H7 (cell line): Measurements from ENCODE around the gene CDIPT. TPM values are rescaled to one million over a fixed set of nuclear protein-coding genes. Genes with fewer than 3 reads are reported as not detected.
"Not testable (repeated sequence)": the region's sequence is repeated elsewhere in the genome, so short reads cannot be mapped to it uniquely, and the experiment has no call there.

Source experiments
- DNase-seq: peaks from one replicate; pipeline ENCODE4 v3.0.0; 2012
- H3K27me3 ChIP-seq: 2 replicates; pipeline ENCODE4 v1.6.0; 2011; ENCODE audit warnings: mild to moderate bottlenecking, low read length; ENCODE audit not compliant: control insufficient read depth, insufficient read depth
- H3K36me3 ChIP-seq: replicated peaks from 2 replicates; pipeline ENCODE4 v1.5.1; 2011; ENCODE audit warnings: low read length; ENCODE audit not compliant: control insufficient read depth, insufficient read depth
- H3K4me3 ChIP-seq: 2 replicates; pipeline ENCODE4 v1.5.1; 2011; ENCODE audit warnings: low read depth, mild to moderate bottlenecking, control low read depth, low read length, moderate library complexity; ENCODE audit not compliant: insufficient read depth
- total RNA-seq: library from RNA; depleted of rRNA; stranded (reverse); fragments of >200 nt; shearing (Covaris generic); gene quantifications from 2 replicates; pipeline ENCODE4 v1.2.3, GENCODE V29; 2014; rRNA removed

CDIPT gene, protein sequence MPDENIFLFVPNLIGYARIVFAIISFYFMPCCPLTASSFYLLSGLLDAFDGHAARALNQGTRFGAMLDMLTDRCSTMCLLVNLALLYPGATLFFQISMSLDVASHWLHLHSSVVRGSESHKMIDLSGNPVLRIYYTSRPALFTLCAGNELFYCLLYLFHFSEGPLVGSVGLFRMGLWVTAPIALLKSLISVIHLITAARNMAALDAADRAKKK
- 91.3 and 97.6 TPM in 2 replicates for total RNA-seq

DNA sequence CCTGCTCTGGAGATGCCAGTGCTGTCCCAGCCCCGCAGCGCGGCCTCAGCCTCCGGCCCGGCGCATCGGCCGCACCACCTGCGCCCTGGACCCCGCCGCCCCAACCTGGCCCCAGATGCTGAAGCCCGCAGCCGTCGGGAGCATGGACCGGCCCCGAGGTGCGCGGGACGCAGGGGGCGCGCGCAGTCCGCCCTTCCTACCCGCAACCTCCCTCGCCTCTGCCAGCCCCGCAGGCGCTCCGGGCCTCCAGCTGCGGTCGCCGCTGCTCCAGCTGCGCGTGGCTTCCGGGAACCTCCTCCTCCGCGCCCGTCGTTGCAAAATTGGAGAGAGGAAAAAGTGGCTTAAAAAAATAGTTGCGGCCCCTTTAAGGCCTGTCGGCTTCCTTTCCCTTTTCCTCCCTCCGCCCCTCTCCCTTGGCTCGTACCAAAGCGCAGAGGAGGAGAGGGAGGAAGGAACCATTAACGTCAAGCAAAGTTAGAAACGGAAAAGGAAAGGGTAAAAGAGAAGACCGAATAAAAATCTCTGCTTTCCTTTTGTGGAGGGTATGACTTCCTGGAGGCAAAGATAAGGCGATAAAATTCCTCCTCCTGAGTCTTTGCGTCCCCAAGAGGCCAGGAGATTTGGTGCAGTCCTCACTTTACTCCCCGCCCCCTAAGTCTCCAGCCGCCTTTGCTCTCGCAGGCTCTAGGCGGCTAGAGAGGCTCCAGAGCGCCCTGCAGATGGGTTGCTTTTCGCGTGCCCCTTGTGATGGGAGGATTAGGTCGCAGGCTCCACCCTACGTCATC lies at the start of gene CDIPT:
Gene CDIPT (minus strand): TSS at position 343 of the 785 bp plus-strand sequence. CDS start 369 bp downstream, outside the sequence.
- peak; percentile 95 for DNase-seq
- no peaks in the 10 kb centered on the region for H3K27me3 ChIP-seq
- H3K36me3 ChIP-seq, result peaks cover 6% of the 10 kb centered on the region
- H3K4me3 ChIP-seq, result peak within 1 kb of the TSS; percentile 53

DNA sequence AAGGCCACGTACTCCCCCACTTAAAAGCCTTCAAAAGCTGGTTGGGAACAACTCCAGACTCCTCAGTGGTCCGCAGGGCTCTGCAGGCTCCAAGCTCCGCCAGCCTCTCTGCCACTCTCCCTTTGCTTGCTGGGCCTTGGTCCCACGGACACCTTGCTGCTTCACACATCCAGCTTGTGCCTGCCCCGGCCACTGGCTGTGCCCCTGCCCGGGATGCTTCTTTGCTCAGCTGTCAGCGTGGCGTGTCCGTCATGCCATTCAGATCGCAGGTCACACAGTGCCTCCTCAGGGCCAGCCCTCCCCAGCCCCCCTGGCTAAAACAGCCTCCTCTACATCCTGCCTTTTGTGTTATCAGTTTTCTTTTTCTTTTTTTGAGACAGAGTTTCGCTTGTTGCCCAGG lies 49.1 kb upstream of the CDIPT start:
- no peaks in the 10 kb centered on the region for H3K27me3 ChIP-seq
- H3K4me3 ChIP-seq, result no peak overlapping the region
- H3K36me3 ChIP-seq, result no peaks in the 10 kb centered on the region; the same call in 1 of the 2 replicates
- DNase-seq, result peak; percentile 36

DNA sequence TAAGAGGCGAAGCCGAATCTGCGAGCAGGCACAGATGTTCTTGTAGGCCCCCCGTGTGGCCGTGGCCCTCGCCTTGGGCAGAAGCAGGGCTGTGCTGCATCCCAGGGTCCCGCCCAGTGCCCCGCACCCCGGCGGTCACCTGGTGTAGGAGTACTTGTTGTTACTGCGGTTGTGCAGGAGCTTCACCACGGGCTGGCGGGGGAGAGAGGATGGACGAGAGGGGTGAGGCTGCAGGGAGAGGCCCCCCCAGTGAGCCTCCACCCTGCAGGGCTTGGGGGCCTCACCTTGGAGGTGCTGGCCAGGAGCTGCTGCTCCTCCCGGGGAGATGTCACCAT lies 48.6 kb upstream of the CDIPT start:
- H3K27me3 ChIP-seq, result no peaks in the 10 kb centered on the region
- no peaks in the 10 kb centered on the region; the same call in 1 of the 2 replicates for H3K36me3 ChIP-seq
- DNase-seq, result peak; percentile 58
- no peak overlapping the region for H3K4me3 ChIP-seq

DNA sequence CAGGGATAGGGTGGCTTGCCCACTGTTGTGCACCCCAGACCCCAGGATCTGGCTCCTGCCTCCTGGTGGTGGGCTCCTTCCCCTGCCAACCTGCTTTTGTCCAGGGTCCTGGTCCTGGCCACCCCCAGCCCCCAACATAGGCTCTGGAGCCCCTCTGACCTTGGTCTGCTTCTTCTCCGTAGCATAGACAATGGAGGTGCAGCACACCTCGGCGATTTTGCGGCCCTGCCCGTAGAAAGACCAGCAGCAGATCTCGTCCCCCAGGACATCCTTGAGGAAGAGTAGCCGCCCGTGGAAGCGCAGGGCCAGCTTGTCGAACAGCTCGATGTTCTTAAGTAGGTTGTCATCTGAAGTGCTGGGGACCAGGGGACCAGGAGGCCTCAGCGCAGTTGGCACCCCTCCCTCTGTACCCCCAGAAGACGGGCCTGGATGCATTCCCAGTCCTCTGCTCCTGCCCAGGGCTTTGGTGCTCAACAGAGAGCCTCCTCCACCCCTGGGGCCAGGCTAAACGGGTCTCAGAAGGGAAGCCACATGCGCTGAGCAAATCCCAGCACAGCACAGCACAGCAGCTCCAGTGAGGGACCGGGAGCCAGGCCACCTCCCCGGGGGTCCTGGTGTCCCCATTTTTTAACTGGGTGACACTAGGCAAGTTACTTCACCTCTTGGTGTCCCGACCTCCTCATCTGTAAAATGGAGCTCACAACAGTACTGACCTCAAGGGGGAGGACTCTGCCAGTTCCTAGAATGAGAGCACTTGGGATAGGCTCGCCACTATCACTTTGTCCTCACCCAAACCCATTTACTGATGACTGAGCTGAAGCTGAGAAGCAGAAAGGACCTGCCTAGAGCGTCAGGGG lies 48.0 kb upstream of the CDIPT start:
- DNase-seq, result peak; percentile 57
- no peak overlapping the region for H3K4me3 ChIP-seq

DNA sequence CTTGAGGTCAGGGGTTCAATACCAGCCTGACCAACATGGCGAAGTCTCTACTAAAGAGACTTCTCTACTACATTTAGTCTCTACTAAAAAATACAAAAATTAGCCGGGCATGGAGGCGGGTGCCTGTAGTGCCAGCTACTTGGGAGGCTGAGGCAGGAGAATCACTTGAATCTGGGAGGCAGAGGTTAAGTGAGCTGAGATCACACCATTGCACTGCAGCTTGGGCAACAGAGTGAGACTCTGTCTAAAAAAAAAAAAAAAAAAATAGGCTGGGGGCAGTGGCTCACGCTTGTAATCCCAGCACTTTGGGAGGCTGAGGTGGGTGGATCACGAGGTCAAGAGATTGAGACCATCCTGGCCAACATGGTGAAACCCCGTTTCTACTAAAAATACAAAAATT lies 46.8 kb upstream of the CDIPT start:
- not testable (repeated sequence) for H3K4me3 ChIP-seq, DNase-seq, H3K27me3 ChIP-seq, H3K36me3 ChIP-seq

More for the DNA sequence above, 48.0 kb upstream of the CDIPT start:
- Histone ChIP-seq H3K27me3 (no peaks in the 10 kb centered on the region), H3K36me3 (no peaks in the 10 kb centered on the region; the same call in 1 of the 2 replicates)

DNA sequence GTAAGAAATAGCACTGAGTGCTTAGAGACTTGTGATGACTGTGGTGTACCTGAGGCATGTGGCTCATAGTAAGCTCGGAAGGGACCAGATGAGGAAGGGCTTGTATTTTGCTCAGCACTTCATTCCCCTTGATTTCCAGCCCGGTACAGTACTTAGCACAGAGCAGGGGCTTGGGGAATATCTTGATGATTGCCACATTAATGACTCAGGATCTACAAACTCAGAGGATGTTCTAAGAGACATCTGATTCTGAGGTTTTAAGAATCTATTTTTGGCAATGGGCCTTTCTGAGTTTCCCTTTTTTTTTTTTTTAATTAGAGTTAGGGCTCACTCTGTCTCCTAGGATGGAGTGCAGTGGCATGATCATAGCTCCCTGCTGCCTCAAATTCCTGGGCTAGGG lies 46.4 kb upstream of the CDIPT start:
- Histone ChIP-seq H3K27me3 (no peaks in the 10 kb centered on the region), H3K4me3 (no peak overlapping the region), H3K36me3 (peaks cover 3% of the 10 kb centered on the region)
- DNase-seq, result no peak

DNA sequence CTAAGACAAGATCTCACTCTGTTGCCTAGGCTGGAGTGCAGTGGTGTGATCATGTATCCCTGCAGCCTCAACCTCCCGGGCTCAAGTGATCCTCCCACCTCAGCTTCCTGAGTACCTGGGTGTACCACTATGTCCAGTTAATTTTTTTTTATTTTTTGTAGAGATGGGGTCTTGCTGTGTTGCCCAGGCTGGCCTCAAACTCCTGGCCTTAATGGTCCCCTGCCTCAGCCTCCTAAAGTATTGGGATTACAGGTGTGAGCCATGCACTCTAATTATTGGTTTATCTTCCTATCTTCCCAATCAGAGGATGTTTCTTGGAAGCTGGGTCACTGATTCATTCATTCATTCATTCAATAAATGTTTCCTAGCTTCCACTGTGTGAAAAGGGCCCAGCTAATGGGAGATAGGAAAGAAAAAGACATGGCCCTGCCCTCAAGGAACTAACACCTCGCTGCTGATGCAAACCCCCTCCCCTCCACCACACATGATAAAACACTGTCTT lies 45.7 kb upstream of the CDIPT start:
- DNase-seq, result no peak
- Histone ChIP-seq H3K27me3 (no peaks in the 10 kb centered on the region), H3K36me3 (peaks cover 4% of the 10 kb centered on the region), H3K4me3 (no peak overlapping the region)

DNA sequence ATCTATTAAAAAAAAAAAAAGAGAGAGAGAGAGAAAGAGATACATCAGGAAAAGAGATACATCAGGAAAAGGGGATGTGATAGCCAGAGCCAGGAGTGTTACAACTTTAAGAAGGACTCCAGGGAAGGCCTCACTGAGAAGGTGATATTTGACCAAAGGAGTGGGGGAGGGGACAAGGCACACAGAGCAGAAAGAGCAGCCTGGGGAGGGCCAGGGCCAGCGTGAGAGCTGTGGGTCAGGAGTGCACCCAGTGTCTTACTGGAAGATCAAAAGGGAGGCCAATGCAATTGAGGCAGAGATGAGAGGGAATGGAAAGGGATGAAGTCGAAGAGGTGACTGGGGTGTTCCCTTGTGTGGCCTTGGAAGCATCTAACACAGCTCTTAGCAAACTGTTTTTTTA lies 44.9 kb upstream of the CDIPT start:
- DNase-seq, result no peak

DNA sequence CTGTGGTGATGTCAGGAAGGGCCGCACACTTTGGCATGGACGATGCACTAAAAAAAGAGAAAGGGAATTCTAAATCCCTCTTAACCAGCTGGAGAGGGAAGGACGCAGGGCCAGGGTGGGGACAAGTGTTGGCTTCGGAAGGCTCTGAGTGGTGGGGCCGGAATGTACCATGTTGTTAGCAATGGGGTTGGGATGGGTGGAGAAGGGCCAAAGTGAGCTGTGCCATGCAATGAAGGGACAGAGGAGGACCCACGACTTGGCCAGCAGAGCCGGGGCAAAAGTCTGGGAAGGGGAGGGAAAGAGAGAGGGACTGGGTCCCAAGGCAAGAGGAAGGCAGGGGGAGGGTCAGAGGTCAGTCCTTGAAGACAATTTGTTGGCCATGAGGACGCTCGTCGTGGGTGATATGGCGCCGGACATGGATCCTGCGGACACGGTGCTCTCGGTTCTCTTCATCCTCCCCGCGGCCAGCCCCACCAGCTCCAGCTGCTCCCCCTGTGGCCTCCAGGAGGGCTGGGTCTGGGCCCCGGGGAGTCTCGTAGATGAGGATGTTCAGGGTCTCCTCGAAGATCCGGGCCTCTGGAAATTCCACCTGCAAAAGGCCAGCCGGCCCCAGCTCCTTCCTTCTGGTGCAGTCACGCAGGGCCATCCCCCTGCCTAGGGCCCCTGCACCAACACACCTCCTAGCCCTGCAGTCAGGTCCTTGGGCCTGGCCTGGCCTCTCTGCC lies 43.7 kb upstream of the CDIPT start:
- peak; percentile 55 for DNase-seq
- H3K27me3 ChIP-seq, result no peaks in the 10 kb centered on the region; the same call in 1 of the 2 replicates
- H3K4me3 ChIP-seq, result no peak overlapping the region
- peaks cover 8% of the 10 kb centered on the region for H3K36me3 ChIP-seq

More for the DNA sequence above, 44.9 kb upstream of the CDIPT start:
- H3K36me3 ChIP-seq, result peaks cover 8% of the 10 kb centered on the region
- H3K27me3 ChIP-seq, result no peaks in the 10 kb centered on the region
- no peak overlapping the region for H3K4me3 ChIP-seq

DNA sequence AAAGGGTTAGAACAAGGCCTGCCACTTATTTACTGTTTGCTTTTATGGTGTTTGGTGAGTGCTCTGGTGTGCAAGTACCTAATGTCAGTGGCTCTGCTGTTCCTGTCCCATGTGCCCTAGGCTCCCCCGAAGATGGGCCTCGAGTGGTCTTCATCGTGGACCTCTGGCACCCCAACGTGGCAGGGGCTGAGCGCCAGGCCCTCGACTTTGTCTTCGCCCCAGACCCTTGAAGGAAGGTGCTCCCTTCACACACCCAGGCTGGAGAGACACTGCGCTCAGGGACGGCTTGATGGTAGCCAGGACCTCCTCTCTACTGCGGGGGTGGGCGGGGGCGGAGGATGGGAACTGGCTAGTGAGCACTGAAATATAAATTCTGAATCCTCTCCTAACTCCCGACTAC lies 42.6 kb upstream of the CDIPT start:
- no peak overlapping the region for H3K4me3 ChIP-seq
- no peaks in the 10 kb centered on the region; the same call in 1 of the 2 replicates for H3K27me3 ChIP-seq
- H3K36me3 ChIP-seq, result peaks cover 8% of the 10 kb centered on the region
- no peak for DNase-seq

DNA sequence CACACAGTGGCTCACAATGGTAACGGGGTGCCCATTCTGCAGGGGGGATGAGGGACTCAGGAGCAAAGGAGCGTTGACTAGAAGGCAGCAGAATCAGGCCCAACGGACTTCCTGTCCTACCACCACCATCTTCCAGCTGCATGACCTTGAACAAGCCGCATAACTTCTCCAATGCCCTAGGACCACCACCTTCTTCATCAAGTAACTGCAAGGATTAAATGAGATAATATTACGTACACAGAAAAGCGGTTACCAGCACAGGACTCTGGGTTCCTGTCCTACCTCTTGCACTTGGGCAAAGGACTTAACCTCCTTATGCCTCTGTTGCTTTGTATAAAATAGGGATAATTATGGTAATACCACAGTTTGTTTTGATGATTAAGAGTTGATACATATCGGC lies 41.9 kb upstream of the CDIPT start:
- Histone ChIP-seq H3K4me3 (no peak overlapping the region), H3K36me3 (peaks cover 8% of the 10 kb centered on the region), H3K27me3 (no peaks in the 10 kb centered on the region; the same call in 1 of the 2 replicates)
- no peak for DNase-seq

DNA sequence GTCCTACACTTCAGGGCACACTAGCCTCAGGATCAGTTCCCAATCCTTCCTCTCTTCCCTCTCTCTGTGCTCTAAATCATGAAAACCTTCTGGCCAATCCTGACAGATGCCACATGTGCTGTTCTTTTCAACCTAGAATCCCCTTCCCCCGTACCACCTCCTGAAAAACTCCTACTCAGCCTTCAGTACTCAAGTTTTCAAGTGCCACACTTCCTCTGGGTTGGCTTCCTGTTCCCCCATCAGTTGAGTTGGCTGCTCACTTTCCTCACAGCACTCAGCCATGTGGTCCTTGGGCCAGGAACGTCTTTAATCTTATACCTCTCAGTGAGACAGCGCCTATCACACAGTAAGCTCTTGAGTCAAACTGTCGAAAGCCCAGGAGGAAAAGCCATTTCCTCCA lies 40.6 kb upstream of the CDIPT start:
- Histone ChIP-seq H3K36me3 (peaks cover 8% of the 10 kb centered on the region), H3K4me3 (no peak overlapping the region), H3K27me3 (no peaks in the 10 kb centered on the region; the same call in 1 of the 2 replicates)
- no peak for DNase-seq

DNA sequence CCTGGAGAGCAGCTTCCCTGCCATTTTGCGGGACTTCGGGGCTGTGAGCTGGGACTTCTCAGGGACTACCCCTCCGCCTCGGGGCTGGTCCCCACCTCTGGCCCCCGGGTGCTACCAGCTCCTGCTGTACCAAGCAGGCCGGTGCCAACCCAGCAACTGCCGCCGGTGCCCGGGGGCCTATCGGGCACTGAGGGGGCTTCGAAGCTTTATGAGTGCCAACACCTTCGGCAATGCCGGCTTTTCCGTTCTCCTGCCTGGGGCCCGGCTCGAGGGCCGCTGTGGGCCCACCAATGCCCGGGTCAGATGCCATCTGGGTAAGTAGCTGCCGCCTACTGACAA lies 38.5 kb upstream of the CDIPT start:
- H3K36me3 ChIP-seq, result peaks cover 8% of the 10 kb centered on the region
- H3K4me3 ChIP-seq, result peak overlapping the region; percentile 80
- no peak for DNase-seq
- H3K27me3 ChIP-seq, result no peaks in the 10 kb centered on the region; the same call in 1 of the 2 replicates
